ENCODE data around the gene SCAMP2.
A peak's percentile ranks its signal among the peaks of the same experiment; 100 is the strongest.

SCAMP2 gene

DNA sequence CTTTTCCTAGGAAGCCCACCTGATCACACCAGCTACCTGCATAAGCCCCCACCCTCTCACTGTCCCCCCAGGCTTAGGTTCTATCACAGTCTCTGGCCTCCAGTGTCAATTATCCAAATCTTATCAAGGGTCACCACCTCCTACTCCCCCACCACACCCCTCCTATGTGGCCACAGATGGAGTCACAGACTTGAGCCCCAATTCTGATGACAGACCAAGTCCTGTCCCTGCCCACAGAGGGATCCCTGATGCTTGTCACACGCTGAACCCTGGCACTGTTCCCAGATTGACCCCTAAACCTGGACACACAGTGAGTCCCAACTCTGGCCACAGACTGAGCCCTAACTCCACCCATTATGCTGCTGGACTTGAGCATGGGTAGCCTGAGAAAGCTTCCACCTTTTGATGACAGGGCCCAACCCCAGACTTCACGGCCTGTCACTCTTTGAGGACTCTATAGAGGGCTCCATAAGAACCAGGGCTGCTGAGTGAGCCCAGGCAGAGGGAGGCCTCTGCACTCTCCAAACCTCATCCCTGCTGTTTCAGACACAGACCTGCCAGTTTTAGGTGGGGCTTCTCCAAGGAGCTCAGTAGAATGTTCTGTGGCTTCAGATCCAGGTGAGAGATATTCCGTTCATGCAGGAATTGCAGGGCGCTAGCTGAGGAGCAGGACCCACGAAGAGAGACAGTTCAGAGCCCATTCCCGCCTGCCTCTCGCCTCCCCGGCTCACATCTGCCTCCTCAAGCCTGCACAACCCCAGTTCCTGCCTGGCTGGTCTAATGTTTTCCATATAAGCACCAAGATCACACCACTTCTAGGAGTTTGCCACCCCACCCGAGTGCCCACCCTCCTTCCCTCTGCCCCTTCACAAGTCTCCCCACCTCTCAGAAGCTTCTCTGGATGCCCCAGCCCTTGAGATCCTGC, 32.1 kb downstream of the SCAMP2 start:
- Mint-ChIP-seq H3K27me3 (no peaks in the 10 kb centered on the region), H3K9me3 (ENCODE audit: low read depth) (no peaks in the 10 kb centered on the region), H3K36me3 (no peaks in the 10 kb centered on the region), H3K27ac (peak overlapping the region; percentile 41), H3K4me3 (peak overlapping the region; percentile 91), H3K4me1 (ENCODE audit: low read depth) (peaks cover 39% of the 10 kb centered on the region)

DNA sequence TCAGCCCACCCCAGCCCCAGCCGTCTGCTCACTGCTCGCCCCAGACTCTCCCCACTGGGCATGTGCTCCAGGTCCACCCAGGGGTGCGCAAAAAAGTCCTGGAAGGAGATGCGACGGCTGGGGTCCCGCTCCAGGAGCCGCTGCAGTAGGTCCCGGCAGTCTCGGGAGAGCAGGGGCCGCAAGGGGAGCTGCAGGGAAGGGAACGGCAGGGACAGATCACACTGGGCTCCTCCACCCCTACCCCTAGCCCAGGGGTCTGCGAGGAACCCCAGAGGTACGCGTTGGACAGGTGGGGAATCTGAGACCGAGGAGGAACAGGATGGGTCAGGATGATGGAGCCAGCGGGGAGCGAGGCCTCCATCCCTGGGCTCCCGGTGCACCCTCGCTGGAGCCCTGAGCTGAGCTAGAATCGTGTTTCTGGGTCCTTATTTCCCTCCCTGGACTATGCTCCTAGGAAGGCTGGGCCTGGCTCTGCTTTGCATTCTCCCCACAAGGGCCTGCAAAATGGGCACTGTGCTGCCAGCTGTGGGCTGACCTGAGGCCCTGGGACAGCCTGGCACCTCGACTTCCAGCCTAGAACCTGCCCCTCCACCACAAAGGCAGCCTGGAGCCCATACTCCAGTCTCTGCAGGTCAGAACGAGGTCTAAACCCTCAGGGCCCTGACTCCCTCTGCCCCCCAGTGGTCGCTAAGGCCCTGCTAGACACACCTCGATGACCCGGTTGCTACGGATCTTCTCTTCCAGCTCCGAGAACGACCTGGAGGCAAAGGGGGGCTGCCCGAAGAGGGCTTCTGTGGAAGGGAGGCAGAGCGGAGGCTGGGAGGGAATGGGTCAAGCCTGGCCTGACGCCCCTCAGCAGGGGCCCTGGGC, 33.4 kb downstream of the SCAMP2 start:
- Mint-ChIP-seq H3K27me3 (no peaks in the 10 kb centered on the region), H3K36me3 (peaks cover 3% of the 10 kb centered on the region), H3K27ac (no peak overlapping the region), H3K4me1 (ENCODE audit: low read depth) (peaks cover 30% of the 10 kb centered on the region), H3K9me3 (ENCODE audit: low read depth) (no peaks in the 10 kb centered on the region), H3K4me3 (no peak overlapping the region)

GRCh38 chr15:74838746-74839525, 34.2 kb downstream of the SCAMP2 start:
- Mint-ChIP-seq H3K4me1 (ENCODE audit: low read depth) (peaks cover 24% of the 10 kb centered on the region), H3K9me3 (ENCODE audit: low read depth) (no peaks in the 10 kb centered on the region), H3K4me3 (no peak overlapping the region), H3K27ac (no peak overlapping the region), H3K36me3 (peaks cover 3% of the 10 kb centered on the region), H3K27me3 (no peaks in the 10 kb centered on the region)

GRCh38 chr15:74838137-74838516, 35.0 kb downstream of the SCAMP2 start:
- no peak overlapping the region for H3K27ac Mint-ChIP-seq
- H3K36me3 Mint-ChIP-seq, result peaks cover 3% of the 10 kb centered on the region
- H3K4me1 Mint-ChIP-seq (ENCODE audit: low read depth), result peaks cover 21% of the 10 kb centered on the region
- no peaks in the 10 kb centered on the region for H3K9me3 Mint-ChIP-seq (ENCODE audit: low read depth)
- H3K4me3 Mint-ChIP-seq, result no peak overlapping the region
- H3K27me3 Mint-ChIP-seq, result no peaks in the 10 kb centered on the region

DNA sequence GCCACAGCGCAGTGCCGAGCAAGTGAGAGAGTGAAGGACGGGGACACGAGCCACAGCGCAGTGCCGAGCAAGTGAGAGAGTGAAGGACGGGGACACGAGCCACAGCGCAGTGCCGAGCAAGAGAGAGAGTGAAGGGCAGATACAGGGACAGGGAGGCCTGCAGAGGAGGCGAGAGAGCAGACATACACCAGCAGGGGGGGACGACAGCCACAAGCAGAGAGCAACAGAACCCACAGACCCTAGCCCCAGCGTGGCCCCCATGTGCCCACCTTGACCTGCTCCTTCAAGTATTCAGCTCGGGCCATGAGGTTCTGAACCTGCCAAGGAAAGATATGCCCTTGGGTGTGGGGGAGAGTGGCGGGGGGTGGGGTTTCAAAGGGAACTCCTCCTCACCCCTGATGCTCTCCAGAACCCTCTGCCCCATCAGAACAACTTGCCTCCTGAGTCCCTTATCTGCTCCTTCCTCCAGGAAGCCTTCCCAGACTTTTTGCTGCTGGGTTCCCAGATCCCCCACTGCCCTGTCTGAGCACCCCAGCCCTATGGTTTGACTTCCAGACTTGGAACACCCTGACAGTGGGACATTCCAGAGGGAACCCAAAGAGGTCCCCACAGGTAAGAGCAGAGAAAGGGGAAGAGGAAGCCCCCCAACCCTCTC, 35.6 kb downstream of the SCAMP2 start:
- Mint-ChIP-seq H3K4me1 (ENCODE audit: low read depth) (peaks cover 21% of the 10 kb centered on the region), H3K27me3 (no peaks in the 10 kb centered on the region), H3K36me3 (peaks cover 3% of the 10 kb centered on the region), H3K9me3 (ENCODE audit: low read depth) (no peaks in the 10 kb centered on the region), H3K4me3 (no peak overlapping the region), H3K27ac (no peak overlapping the region)

GRCh38 chr15:74836846-74837245, 36.3 kb downstream of the SCAMP2 start:
- Mint-ChIP-seq H3K36me3 (peaks cover 3% of the 10 kb centered on the region), H3K27me3 (no peaks in the 10 kb centered on the region), H3K9me3 (ENCODE audit: low read depth) (no peaks in the 10 kb centered on the region), H3K27ac (no peak overlapping the region), H3K4me3 (no peak overlapping the region), H3K4me1 (ENCODE audit: low read depth) (peaks cover 14% of the 10 kb centered on the region)

- Mint-ChIP-seq H3K27me3 (no peaks in the 10 kb centered on the region), H3K27ac (no peak overlapping the region), H3K9me3 (ENCODE audit: low read depth) (no peaks in the 10 kb centered on the region), H3K4me1 (ENCODE audit: low read depth) (peaks cover 4% of the 10 kb centered on the region), H3K4me3 (no peak overlapping the region), H3K36me3 (peaks cover 3% of the 10 kb centered on the region)
These were observed 37.8 kb downstream of the SCAMP2 start for GRCh38 chr15:74835312-74835823.

- H3K9me3 Mint-ChIP-seq (ENCODE audit: low read depth), result no peaks in the 10 kb centered on the region
- H3K36me3 Mint-ChIP-seq, result peaks cover 3% of the 10 kb centered on the region
- H3K4me3 Mint-ChIP-seq, result no peak overlapping the region
- H3K27ac Mint-ChIP-seq, result no peak overlapping the region
- H3K4me1 Mint-ChIP-seq (ENCODE audit: low read depth), result peaks cover 4% of the 10 kb centered on the region
- peaks cover 3% of the 10 kb centered on the region for H3K27me3 Mint-ChIP-seq
These were observed 39.6 kb downstream of the SCAMP2 start for GRCh38 chr15:74833376-74834107.

DNA sequence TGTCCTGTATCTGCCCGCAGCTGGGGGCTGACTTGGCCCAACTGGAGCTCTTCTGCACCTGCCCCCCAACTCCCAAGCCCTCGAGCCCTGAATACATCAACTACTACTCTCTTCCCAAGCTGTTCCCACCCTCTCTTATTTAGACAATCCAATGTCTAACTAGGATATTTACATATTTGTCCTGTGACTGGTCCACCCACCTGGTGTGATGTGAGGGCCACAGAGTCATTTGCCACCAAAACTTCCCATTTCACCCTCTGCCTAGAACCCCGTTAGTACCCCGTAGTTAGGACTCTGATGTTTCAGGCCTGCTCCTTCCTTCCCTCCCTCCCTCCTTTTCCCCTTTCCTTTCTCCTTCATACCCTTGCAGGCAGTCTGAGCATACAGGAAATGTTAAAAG, 40.3 kb downstream of the SCAMP2 start:
- H3K27ac Mint-ChIP-seq, result no peak overlapping the region
- peaks cover 3% of the 10 kb centered on the region for H3K36me3 Mint-ChIP-seq
- peaks cover 4% of the 10 kb centered on the region for H3K4me1 Mint-ChIP-seq (ENCODE audit: low read depth)
- H3K9me3 Mint-ChIP-seq (ENCODE audit: low read depth), result no peaks in the 10 kb centered on the region
- H3K27me3 Mint-ChIP-seq, result peaks cover 6% of the 10 kb centered on the region
- no peak overlapping the region for H3K4me3 Mint-ChIP-seq

GRCh38 chr15:74831813-74832495, 41.2 kb downstream of the SCAMP2 start:
- peaks cover 3% of the 10 kb centered on the region for H3K36me3 Mint-ChIP-seq
- H3K27me3 Mint-ChIP-seq, result peaks cover 10% of the 10 kb centered on the region
- H3K9me3 Mint-ChIP-seq (ENCODE audit: low read depth), result no peaks in the 10 kb centered on the region
- H3K4me3 Mint-ChIP-seq, result no peak overlapping the region
- H3K4me1 Mint-ChIP-seq (ENCODE audit: low read depth), result peaks cover 4% of the 10 kb centered on the region
- no peak overlapping the region for H3K27ac Mint-ChIP-seq

GRCh38 chr15:74830868-74831267, 42.3 kb downstream of the SCAMP2 start:
- Mint-ChIP-seq H3K27me3 (peaks cover 10% of the 10 kb centered on the region), H3K36me3 (peaks cover 3% of the 10 kb centered on the region), H3K27ac (no peak overlapping the region), H3K4me3 (no peak overlapping the region), H3K9me3 (ENCODE audit: low read depth) (no peaks in the 10 kb centered on the region), H3K4me1 (ENCODE audit: low read depth) (peaks cover 4% of the 10 kb centered on the region)

DNA sequence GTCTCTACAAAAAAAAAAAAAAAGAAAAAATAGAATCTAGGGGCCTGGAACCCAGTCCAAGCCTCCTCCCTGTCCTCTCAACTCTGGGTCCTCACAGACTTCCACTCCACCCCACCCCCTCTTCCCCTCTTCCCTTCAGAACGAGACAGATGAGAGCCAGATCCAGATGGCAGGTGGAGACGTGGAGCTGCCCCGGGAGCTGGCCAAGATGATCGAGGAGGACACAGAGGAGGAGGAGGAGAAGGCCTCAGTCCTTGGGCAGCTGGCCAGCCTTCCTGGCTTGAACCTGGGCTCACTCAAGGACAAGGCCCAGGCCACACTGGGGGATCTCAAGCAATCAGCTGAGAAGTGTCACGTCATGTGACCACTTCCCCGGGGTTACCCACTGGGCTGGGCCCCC, 43.2 kb downstream of the SCAMP2 start:
- Mint-ChIP-seq H3K36me3 (peaks cover under 1% of the 10 kb centered on the region), H3K4me1 (ENCODE audit: low read depth) (peaks cover 1% of the 10 kb centered on the region), H3K9me3 (ENCODE audit: low read depth) (no peaks in the 10 kb centered on the region), H3K27ac (no peak overlapping the region), H3K4me3 (no peak overlapping the region), H3K27me3 (peaks cover 10% of the 10 kb centered on the region)

DNA sequence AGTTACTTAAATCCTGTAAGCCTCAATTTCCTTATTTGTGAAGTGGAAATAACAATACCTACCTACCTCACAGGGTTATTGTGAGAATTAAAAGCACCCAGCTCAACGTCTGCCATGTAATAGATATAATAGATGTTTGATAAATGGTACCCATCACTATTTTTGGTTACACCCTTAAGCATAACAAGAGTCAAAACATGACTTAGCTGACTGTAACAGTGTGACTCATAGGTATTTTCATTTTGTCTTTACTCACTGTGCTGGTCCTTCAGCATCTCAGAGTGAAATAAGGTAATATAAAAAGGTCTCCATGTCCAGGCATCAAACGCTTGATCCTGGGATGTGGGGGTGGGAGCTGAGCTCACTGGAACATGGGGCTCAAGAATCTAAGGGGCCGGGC, 43.7 kb downstream of the SCAMP2 start:
- Mint-ChIP-seq H3K4me1 (ENCODE audit: low read depth) (no peaks in the 10 kb centered on the region), H3K27me3 (peaks cover 10% of the 10 kb centered on the region), H3K9me3 (ENCODE audit: low read depth) (no peaks in the 10 kb centered on the region), H3K27ac (no peak overlapping the region), H3K4me3 (no peak overlapping the region), H3K36me3 (no peaks in the 10 kb centered on the region)

All from activated naive CD8-positive, alpha-beta T cell (primary cell).